Uterus (tissue), 4 donors: Measurements from ENCODE around the gene SPAG7. TPM values are rescaled to one million over a fixed set of nuclear protein-coding genes. Genes with fewer than 3 reads are reported as not detected.

ENCODE experiments used
- DNase-seq, 2 donors: peaks; one replicate each; pipeline ENCODE4 v3.0.0-alpha.2; 2019 to 2020
- H3K27ac ChIP-seq, 2 donors: fragments of 200-600 bp; sonication (generic); 1 replicate in 1 of 2; 2 replicates in 1 of 2; pipeline ENCODE4 v1.5.1; 2016 to 2018
- H3K27me3 ChIP-seq, 2 donors: fragments of 200-600 bp; sonication (generic); one replicate each; pipeline ENCODE4 v1.5.1; 2018 to 2019; ENCODE audit warnings: control low read depth in 1 of 2
- H3K36me3 ChIP-seq, 2 donors: fragments of 200-600 bp; sonication (generic); one replicate each; pipeline ENCODE4 v1.5.1; 2019; ENCODE audit warnings: control low read depth in 1 of 2
- H3K4me1 ChIP-seq, 2 donors: fragments of 200-600 bp; sonication (generic); one replicate each; pipeline ENCODE4 v1.5.1; 2018 to 2019; ENCODE audit warnings: control low read depth in 1 of 2
- H3K4me3 ChIP-seq, 2 donors: fragments of 200-600 bp; sonication (generic); 1 replicate in 1 of 2; 2 replicates in 1 of 2; pipeline ENCODE4 v1.5.1; 2018 to 2019; ENCODE audit warnings: mild to moderate bottlenecking in 1 of 2
- H3K9me3 ChIP-seq, 2 donors: fragments of 200-600 bp; sonication (generic); one replicate each; pipeline ENCODE4 v1.5.1; 2019; ENCODE audit warnings: control low read depth in 1 of 2
- CTCF ChIP-seq, 4 experiments: fragments of 200-600 bp in 2 of 4; fragments of 450-650 bp in 2 of 4; sonication (generic) in 2 of 4; IDR thresholded peaks; one replicate each; pipeline ENCODE4 v1.5.1; 2016 to 2019; ENCODE audit warnings: antibody characterized with exemption in 4 of 4, mild to moderate bottlenecking in 2 of 4, moderate library complexity in 1 of 4
- POLR2A ChIP-seq, 2 donors: fragments of 450-650 bp; IDR thresholded peaks; one replicate each; pipeline ENCODE4 v1.6.1; 2016; ENCODE audit warnings: antibody characterized with exemption in 2 of 2, mild to moderate bottlenecking in 1 of 2, moderate library complexity in 1 of 2
- intact Hi-C: fragments of 100-400 bp; cut with DNase I; formaldehyde crosslinking; loops from one replicate; pipeline ENCODE4 v1.15.1; 2023; ENCODE audit warnings: low total_unique reads
- total RNA-seq, 4 donors: library from RNA; depleted of rRNA in 3 of 4; stranded (reverse); fragments of >200 nt in 3 of 4; gene quantifications; one replicate each; pipeline versions ENCODE4 v1.1.0 to v1.2.4, GENCODE V29; 2014 to 2023
- donor health status: DM: yes; HTN: yes; CAD: no.

The SPAG7 gene
- total RNA-seq, 4 donors from 2014 or later: 18.4 to 58.3 (median 34.0) TPM

- Histone ChIP-seq H3K4me1 (peaks cover 12% of the 10 kb centered on the region in 2 donors), H3K36me3 (no peaks in the 10 kb centered on the region), H3K9me3 (no peaks in the 10 kb centered on the region), H3K4me3 (no peak overlapping the region), H3K27me3 (no peaks in the 10 kb centered on the region), H3K27ac (no peak overlapping the region)
- no peak for DNase-seq
- TF ChIP-seq CTCF (IDR thresholded peaks at IDR 0.05) (no peak), POLR2A (IDR thresholded peaks at IDR 0.05) (no peak)
- intact Hi-C loops: no loop called here
Observed at GRCh38 chr17:4936436-4936835, 31.2 kb downstream of the SPAG7 start.

- Histone ChIP-seq H3K36me3 (no peaks in the 10 kb centered on the region), H3K4me1 (peaks cover 8 to 12% of the 10 kb centered on the region in 2 donors), H3K27me3 (no peaks in the 10 kb centered on the region), H3K27ac (no peak overlapping the region), H3K9me3 (no peaks in the 10 kb centered on the region), H3K4me3 (no peak overlapping the region)
- DNase-seq: no peak
- TF ChIP-seq POLR2A (IDR thresholded peaks at IDR 0.05) (no peak), CTCF (IDR thresholded peaks at IDR 0.05) (no peak)
- intact Hi-C loops: no loop called here
Observed at GRCh38 chr17:4935650-4936049, 32.0 kb downstream of the SPAG7 start.

GRCh38 chr17:4934173-4934979 lies 33.2 kb downstream of the SPAG7 start:
- Histone ChIP-seq H3K4me1 (peaks cover 8 to 12% of the 10 kb centered on the region in 2 donors), H3K9me3 (no peaks in the 10 kb centered on the region), H3K27ac (no peak overlapping the region), H3K36me3 (no peaks in the 10 kb centered on the region), H3K4me3 (no peak overlapping the region), H3K27me3 (no peaks in the 10 kb centered on the region)
- intact Hi-C loops: no loop called here
- DNase-seq: no peak
- no peak for TF ChIP-seq POLR2A (IDR thresholded peaks at IDR 0.05)
- no peak for TF ChIP-seq CTCF (IDR thresholded peaks at IDR 0.05)

- H3K36me3 ChIP-seq: no peaks in the 10 kb centered on the region
- no peak overlapping the region for H3K27ac ChIP-seq
- intact Hi-C loops: no loop called here
- TF ChIP-seq CTCF (IDR thresholded peaks at IDR 0.05): no peak
- peaks cover 2 to 5% of the 10 kb centered on the region in 2 donors for H3K4me1 ChIP-seq
- H3K4me3 ChIP-seq: no peak overlapping the region
- no peaks in the 10 kb centered on the region for H3K27me3 ChIP-seq
- DNase-seq: no peak
- H3K9me3 ChIP-seq: no peaks in the 10 kb centered on the region
Observed at GRCh38 chr17:4933646-4934045, 34.0 kb downstream of the SPAG7 start.

GRCh38 chr17:4932756-4933155 lies 34.9 kb downstream of the SPAG7 start:
- TF ChIP-seq POLR2A (IDR thresholded peaks at IDR 0.05): no peak
- TF ChIP-seq CTCF (IDR thresholded peaks at IDR 0.05): no peak
- Histone ChIP-seq H3K4me1 (no peaks in the 10 kb centered on the region), H3K4me3 (no peak overlapping the region), H3K9me3 (no peaks in the 10 kb centered on the region), H3K27ac (no peak overlapping the region), H3K36me3 (no peaks in the 10 kb centered on the region), H3K27me3 (no peaks in the 10 kb centered on the region)
- DNase-seq: no peak
- intact Hi-C loops: no loop called here
